Activated CD4-positive, alpha-beta memory T cell treated with anti-CD3 and anti-CD28 coated beads, Interleukin-2, amount 10 ng/mL, durations not matched to agents 7 days and 5 days (primary cell): ENCODE results near the gene MSANTD7. TPM values are rescaled to one million over a fixed set of nuclear protein-coding genes. Genes with fewer than 3 reads are reported as not detected.
"Not testable (repeated sequence)": the region's sequence is repeated elsewhere in the genome, so short reads cannot be mapped to it uniquely, and the experiment has no call there.

Experiments used
- CTCF ChIA-PET: fragments of 350-600 bp; sonication (Branson Sonifier 250); formaldehyde crosslinking; loops from one replicate; lab custom pipeline; 2021; ENCODE audit warnings: antibody characterized with exemption, inconsistent platforms; lab: Charles Lee
- POLR2A ChIA-PET: fragments of 350-600 bp; sonication (Branson Sonifier 250); formaldehyde crosslinking; loops from one replicate; lab custom pipeline; 2021; ENCODE audit warnings: antibody characterized with exemption; lab: Charles Lee
- DNase-seq: peaks from one replicate; pipeline ENCODE4 v3.0.0-alpha.2; 2020
- H3K27ac Mint-ChIP-seq: one replicate; pipeline ENCODE4 v1.8.0; 2021; ENCODE audit warnings: mild to moderate bottlenecking, mixed read lengths
- H3K27me3 Mint-ChIP-seq: one replicate; pipeline ENCODE4 v1.8.0; 2021; ENCODE audit warnings: mixed read lengths
- H3K36me3 Mint-ChIP-seq: one replicate; pipeline ENCODE4 v1.8.0; 2021; ENCODE audit warnings: low read depth, mixed read lengths
- H3K4me1 Mint-ChIP-seq: one replicate; pipeline ENCODE4 v1.8.0; 2021; ENCODE audit warnings: mixed read lengths
- H3K4me3 Mint-ChIP-seq: one replicate; pipeline ENCODE4 v1.8.0; 2021; ENCODE audit warnings: mild to moderate bottlenecking, mixed read lengths
- H3K9me3 Mint-ChIP-seq: one replicate; pipeline ENCODE4 v1.8.0; 2021; ENCODE audit warnings: mixed read lengths
- total RNA-seq, 2 experiments: library from RNA; stranded (reverse); gene quantifications; one replicate each; pipeline ENCODE4 v1.2.3, GENCODE V29; 2021

The MSANTD7 gene
- total RNA-seq, 2 experiments from 2014 or later, result 15.5 to 18.7 TPM

DNA sequence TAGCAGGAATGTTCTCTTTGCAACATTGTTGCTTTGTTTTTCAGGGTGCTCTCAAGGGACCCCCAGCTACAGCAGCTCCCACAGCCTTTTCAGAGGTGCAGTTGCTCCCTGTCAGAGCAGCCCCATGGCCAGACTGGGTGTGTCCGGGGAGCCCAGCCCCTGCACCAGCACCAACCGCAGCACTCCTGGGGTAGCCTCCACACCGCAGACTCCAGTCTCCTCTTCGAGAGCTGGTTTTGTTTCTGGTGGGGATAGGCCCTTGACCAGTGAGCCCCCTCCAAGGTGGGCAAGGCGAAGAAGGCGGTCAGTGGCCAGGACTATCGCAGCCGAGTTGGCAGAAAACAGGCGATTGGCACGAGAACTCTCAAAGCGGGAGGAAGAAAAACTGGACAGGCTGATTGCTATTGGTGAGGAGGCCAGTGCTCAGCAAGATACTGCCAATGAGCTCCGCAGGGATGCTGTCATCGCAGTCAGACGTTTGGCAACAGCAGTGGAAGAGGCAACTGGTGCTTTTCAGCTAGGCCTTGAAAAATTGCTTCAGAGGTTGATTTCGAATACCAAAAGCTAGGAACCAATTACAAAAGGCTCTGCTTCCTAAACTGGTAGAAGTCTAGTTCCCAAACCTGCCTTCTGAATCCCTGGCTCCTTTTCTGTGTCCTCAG is 5.4 kb downstream of the MSANTD7 start:
- POLR2A ChIA-PET, result no interaction called here
- no peaks in the 10 kb centered on the region for H3K9me3 Mint-ChIP-seq
- peaks cover 19% of the 10 kb centered on the region for H3K4me1 Mint-ChIP-seq
- H3K27ac Mint-ChIP-seq, result no peak overlapping the region
- no peaks in the 10 kb centered on the region for H3K27me3 Mint-ChIP-seq
- H3K36me3 Mint-ChIP-seq, result peaks cover 54% of the 10 kb centered on the region
- no peak for DNase-seq
- CTCF ChIA-PET, result interaction anchor here (0.5 kb wide), 1 partner anchor 85 kb away, joined by 3 read pairs; no protein-coding TSS in a partner anchor
- H3K4me3 Mint-ChIP-seq, result no peak overlapping the region

- Mint-ChIP-seq H3K36me3 (peaks cover 60% of the 10 kb centered on the region), H3K9me3 (no peaks in the 10 kb centered on the region), H3K27me3 (no peaks in the 10 kb centered on the region), H3K4me1 (peaks cover 11% of the 10 kb centered on the region), H3K27ac (no peak overlapping the region), H3K4me3 (no peak overlapping the region)
- CTCF ChIA-PET, result no interaction called here
- POLR2A ChIA-PET, result no interaction called here
- DNase-seq, result no peak
Measured at GRCh38 chr10:14844948-14845347, 6.8 kb downstream of the MSANTD7 start.

DNA sequence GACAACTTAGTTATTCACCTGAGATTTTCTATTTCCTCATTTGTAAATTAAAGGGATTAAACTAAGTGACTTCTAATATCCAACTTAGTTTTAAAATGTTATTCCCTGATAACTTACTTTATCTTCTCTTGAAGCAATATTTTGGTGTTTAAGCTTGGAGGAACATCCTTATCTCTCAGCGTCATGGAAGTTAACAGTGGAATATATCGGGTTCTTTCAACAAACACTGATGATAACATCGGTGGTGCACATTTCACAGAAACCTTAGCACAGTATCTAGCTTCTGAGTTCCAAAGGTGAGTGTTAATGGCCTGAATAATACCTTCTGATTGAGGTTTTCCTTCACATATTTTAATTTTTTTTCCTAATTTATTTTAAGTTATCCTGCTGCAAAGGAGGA is 14.1 kb downstream of the MSANTD7 start:
- Mint-ChIP-seq H3K9me3 (no peaks in the 10 kb centered on the region), H3K36me3 (peaks cover 36% of the 10 kb centered on the region), H3K4me1 (no peaks in the 10 kb centered on the region), H3K4me3 (no peak overlapping the region), H3K27me3 (no peaks in the 10 kb centered on the region), H3K27ac (no peak overlapping the region)
- POLR2A ChIA-PET, result no interaction called here
- no peak for DNase-seq
- CTCF ChIA-PET, result interaction anchor here (1.4 kb wide), 1 partner anchor 26 kb away, joined by 4 read pairs; the partner anchor contains the start of gene SUV39H2

- POLR2A ChIA-PET, result interaction anchor here (1.0 kb wide), 1 partner anchor 23 kb away, joined by 3 read pairs; the partner anchor contains the start of gene SUV39H2
- no peaks in the 10 kb centered on the region for H3K9me3 Mint-ChIP-seq
Measured at GRCh38 chr10:14855453-14855852, 17.3 kb downstream of the MSANTD7 start.

DNA sequence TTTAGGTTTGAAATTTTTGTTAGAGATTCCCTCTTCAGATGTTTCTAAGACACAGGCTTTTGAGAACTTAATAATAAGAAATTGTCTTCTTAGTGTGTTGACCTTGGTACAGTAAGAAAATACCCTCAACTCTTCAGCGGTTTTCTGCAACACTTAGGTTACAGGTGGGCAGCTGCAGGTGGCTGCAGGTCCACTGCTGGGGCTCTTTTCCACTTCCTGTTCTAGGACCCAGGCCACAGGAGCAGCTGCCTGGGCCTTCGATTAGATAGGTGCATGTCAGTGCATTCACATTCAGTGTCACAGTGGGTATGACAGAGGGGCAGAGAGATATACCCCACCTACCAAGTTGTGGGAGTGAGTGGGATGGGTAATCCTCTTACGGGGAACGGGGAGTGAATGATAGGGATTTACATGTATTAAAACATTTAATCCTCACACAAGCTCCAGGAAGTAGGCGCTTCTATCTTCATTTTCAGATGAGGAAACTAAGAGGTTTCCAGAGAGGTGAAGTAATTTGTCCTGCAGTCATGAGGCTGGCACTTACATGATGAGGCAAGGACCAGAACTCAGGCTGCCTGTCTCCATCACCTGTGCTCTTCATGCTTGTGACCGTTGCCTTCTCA is 20.3 kb downstream of the MSANTD7 start:
- Mint-ChIP-seq H3K27me3 (no peaks in the 10 kb centered on the region), H3K4me3 (no peak overlapping the region), H3K9me3 (no peaks in the 10 kb centered on the region), H3K36me3 (peaks cover 50% of the 10 kb centered on the region), H3K27ac (no peak overlapping the region), H3K4me1 (no peaks in the 10 kb centered on the region)
- ChIA-PET POLR2A (interaction anchor here (1.2 kb wide), 1 partner anchor 21 kb away, joined by 5 read pairs; the partner anchor contains the start of genes CDNF, HSPA14 and MSANTD7), CTCF (no interaction called here)
- no peak for DNase-seq

More at GRCh38 chr10:14855453-14855852, 17.3 kb downstream of the MSANTD7 start:
- Mint-ChIP-seq H3K4me1 (no peaks in the 10 kb centered on the region), H3K27me3 (no peaks in the 10 kb centered on the region), H3K27ac (no peak overlapping the region), H3K4me3 (no peak overlapping the region), H3K36me3 (peaks cover 43% of the 10 kb centered on the region)
- CTCF ChIA-PET, result no interaction called here
- DNase-seq, result no peak

GRCh38 chr10:14859043-14859442 is 20.9 kb downstream of the MSANTD7 start:
- H3K4me3 Mint-ChIP-seq, result no peak overlapping the region
- H3K27me3 Mint-ChIP-seq, result no peaks in the 10 kb centered on the region
- no peaks in the 10 kb centered on the region for H3K4me1 Mint-ChIP-seq
- POLR2A ChIA-PET, result interaction anchor here (1.2 kb wide), 1 partner anchor 21 kb away, joined by 5 read pairs; the partner anchor contains the start of genes CDNF, HSPA14 and MSANTD7
- no peak overlapping the region for H3K27ac Mint-ChIP-seq
- DNase-seq, result no peak
- H3K9me3 Mint-ChIP-seq, result no peaks in the 10 kb centered on the region
- H3K36me3 Mint-ChIP-seq, result peaks cover 51% of the 10 kb centered on the region
- CTCF ChIA-PET, result interaction anchor here (0.6 kb wide), 1 partner anchor 1832 kb away, joined by 3 read pairs; no protein-coding TSS in a partner anchor

GRCh38 chr10:14859775-14860174 is 21.7 kb downstream of the MSANTD7 start:
- H3K27me3 Mint-ChIP-seq, result no peaks in the 10 kb centered on the region
- ChIA-PET CTCF (no interaction called here), POLR2A (interaction anchor here (1.2 kb wide), 1 partner anchor 22 kb away, joined by 5 read pairs; the partner anchor contains the start of genes CDNF, HSPA14 and MSANTD7)
- no peaks in the 10 kb centered on the region for H3K4me1 Mint-ChIP-seq
- H3K9me3 Mint-ChIP-seq, result no peaks in the 10 kb centered on the region
- no peak for DNase-seq
- no peak overlapping the region for H3K4me3 Mint-ChIP-seq
- H3K36me3 Mint-ChIP-seq, result peaks cover 49% of the 10 kb centered on the region
- H3K27ac Mint-ChIP-seq, result no peak overlapping the region

DNA sequence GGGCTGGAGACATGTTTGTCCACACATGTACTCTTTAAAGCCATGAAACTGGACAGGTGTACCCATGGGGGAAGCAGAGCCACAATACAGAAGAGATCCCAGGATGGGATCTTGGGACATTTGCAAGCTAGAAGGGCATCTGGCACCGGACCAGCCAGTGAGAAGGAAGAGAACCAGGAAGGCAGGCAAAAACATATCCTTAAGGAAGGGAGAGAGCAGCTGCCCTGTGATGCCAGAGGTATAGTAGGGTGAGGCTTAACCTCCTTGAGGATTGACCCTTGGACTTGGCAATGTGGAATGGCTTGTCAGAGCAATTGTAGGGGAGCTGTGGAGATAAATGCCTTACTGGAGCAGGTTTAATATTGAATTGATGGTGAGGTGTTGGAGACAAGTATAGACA is 22.7 kb downstream of the MSANTD7 start:
- no peak for DNase-seq
- Mint-ChIP-seq H3K9me3 (no peaks in the 10 kb centered on the region), H3K4me3 (no peak overlapping the region), H3K27ac (no peak overlapping the region), H3K36me3 (peaks cover 50% of the 10 kb centered on the region), H3K27me3 (no peaks in the 10 kb centered on the region), H3K4me1 (no peaks in the 10 kb centered on the region)
- ChIA-PET POLR2A (interaction anchor here (0.7 kb wide), 1 partner anchor 22 kb away, joined by 3 read pairs; the partner anchor contains the start of genes HSPA14 and MSANTD7), CTCF (no interaction called here)

- peaks cover 52% of the 10 kb centered on the region for H3K36me3 Mint-ChIP-seq
- CTCF ChIA-PET, result not testable (repeated sequence)
Measured at GRCh38 chr10:14864466-14864865, 26.4 kb downstream of the MSANTD7 start.

GRCh38 chr10:14864871-14865270 is 26.8 kb downstream of the MSANTD7 start:
- H3K4me1 Mint-ChIP-seq, CTCF ChIA-PET, POLR2A ChIA-PET, H3K4me3 Mint-ChIP-seq, H3K27ac Mint-ChIP-seq, H3K9me3 Mint-ChIP-seq, H3K27me3 Mint-ChIP-seq, DNase-seq: not testable (repeated sequence)
- H3K36me3 Mint-ChIP-seq, result peaks cover 56% of the 10 kb centered on the region

More at GRCh38 chr10:14864466-14864865, 26.4 kb downstream of the MSANTD7 start:
- H3K9me3 Mint-ChIP-seq, DNase-seq, H3K27ac Mint-ChIP-seq, H3K27me3 Mint-ChIP-seq, H3K4me3 Mint-ChIP-seq, H3K4me1 Mint-ChIP-seq, POLR2A ChIA-PET: not testable (repeated sequence)

- Mint-ChIP-seq H3K27ac (no peak overlapping the region), H3K27me3 (no peaks in the 10 kb centered on the region), H3K36me3 (peaks cover 23% of the 10 kb centered on the region), H3K4me1 (peaks cover 24% of the 10 kb centered on the region), H3K9me3 (no peaks in the 10 kb centered on the region), H3K4me3 (no peak overlapping the region)
- ChIA-PET CTCF (interaction anchor here (0.9 kb wide), 1 partner anchor 86 kb away, joined by 3 read pairs; the partner anchor contains the start of gene MEIG1), POLR2A (interaction anchor here (1.0 to 1.2 kb wide), 2 partner anchors 81 to 336 kb away, joined by 3 read pairs; no protein-coding TSS in a partner anchor)
- no peak for DNase-seq
Measured at GRCh38 chr10:14873090-14873760, 35.1 kb downstream of the MSANTD7 start.

DNA sequence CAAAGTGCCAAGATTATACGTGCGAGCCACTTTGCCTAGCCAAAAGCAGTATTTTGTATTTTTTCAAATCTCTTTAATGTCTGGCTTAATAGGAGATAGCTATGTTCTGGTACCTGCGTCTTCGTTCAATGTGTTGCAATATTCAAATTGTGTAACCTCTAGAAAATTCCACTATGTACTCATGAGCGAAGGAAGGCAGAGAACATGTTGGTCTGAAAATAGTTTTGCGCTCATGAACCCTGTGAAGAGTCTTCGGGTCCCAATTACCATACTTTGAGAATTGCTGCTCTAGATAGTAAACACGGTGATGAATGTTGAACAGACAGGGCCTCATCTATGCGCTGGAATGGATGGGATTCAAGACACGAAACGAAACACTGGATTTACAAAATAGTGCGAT is 37.8 kb downstream of the MSANTD7 start:
- peaks cover 10% of the 10 kb centered on the region for H3K36me3 Mint-ChIP-seq
- CTCF ChIA-PET, result no interaction called here
- no peak overlapping the region for H3K4me3 Mint-ChIP-seq
- H3K9me3 Mint-ChIP-seq, result no peaks in the 10 kb centered on the region
- H3K27ac Mint-ChIP-seq, result no peak overlapping the region
- no peak for DNase-seq
- H3K4me1 Mint-ChIP-seq, result peaks cover 38% of the 10 kb centered on the region
- POLR2A ChIA-PET, result interaction anchor here (1.4 kb wide), 1 partner anchor 78 kb away, joined by 3 read pairs; the partner anchor contains the start of gene DCLRE1C
- H3K27me3 Mint-ChIP-seq, result no peaks in the 10 kb centered on the region
